EL (cell line): ENCODE measurements around the gene POLE.

Experiments used
- DNase-seq: peaks from one replicate; pipeline ENCODE4 v3.0.0-alpha.2; 2016

The POLE gene

DNA sequence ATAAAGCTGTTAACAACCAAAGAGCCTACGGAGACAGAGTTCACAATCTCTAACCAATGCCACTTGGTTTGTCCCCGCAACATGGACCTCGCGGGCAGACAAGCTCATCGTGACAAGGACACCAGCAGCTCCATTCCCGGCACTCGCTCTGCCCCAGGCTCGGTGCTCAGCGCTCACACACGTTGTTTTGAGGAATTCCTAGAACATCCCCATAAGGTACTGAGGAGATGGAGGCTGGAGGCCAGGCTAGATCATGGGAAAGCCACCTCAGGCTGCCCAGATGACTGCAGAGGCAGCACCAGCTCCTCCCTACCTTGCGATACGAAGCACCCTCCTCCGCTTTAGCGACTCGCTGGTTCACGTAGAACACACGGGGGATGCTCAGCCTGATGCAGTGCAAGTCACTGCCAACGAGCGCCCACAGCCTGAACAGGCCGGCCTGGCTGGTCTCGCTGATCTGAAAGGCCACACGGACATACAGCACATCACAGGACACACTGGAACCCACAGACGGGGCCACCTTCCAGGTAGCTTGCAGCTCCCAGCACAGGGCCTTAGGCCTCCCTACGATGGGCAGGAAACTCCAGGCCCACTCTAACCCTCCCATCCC, 38.4 kb downstream of the POLE start:
- DNase-seq: no peak

DNA sequence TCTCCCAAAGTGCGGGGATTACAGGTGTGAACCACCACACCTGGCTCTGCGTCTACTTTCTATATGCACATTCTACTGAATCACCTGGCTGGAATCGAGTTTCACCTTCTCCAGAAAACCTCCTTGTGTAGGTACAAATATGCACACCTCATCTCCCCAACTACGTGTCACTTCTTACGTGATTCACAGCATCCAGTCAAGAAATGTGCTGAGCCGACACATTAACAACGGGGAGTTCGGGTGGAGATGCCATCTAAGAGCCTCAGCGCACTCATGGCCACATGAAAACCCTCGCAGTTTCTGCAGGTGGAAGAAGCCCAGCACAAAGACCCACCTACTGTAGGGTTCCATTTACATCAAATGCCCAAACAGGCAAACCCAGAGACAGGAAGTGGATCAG, 39.3 kb downstream of the POLE start:
- DNase-seq: no peak

DNA sequence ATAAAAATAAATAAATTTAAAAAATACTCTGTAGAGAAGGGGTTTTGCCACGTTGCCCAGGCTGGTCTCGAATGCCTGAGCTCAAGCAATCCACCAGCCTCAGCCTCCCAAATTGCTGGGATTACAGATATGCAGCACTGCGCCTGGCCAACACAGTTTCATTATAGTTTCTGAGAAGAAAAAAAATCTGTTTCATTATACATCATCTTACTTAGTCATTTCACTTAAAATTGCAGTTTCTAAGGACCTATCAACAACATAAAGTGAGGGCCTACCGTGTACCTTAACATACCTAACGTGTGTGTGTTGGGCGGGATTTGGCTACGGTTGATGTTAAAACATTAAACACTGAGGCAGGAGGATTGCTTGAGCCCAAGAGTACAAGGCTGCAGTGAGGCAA, 40.3 kb downstream of the POLE start:
- DNase-seq: no peak

DNA sequence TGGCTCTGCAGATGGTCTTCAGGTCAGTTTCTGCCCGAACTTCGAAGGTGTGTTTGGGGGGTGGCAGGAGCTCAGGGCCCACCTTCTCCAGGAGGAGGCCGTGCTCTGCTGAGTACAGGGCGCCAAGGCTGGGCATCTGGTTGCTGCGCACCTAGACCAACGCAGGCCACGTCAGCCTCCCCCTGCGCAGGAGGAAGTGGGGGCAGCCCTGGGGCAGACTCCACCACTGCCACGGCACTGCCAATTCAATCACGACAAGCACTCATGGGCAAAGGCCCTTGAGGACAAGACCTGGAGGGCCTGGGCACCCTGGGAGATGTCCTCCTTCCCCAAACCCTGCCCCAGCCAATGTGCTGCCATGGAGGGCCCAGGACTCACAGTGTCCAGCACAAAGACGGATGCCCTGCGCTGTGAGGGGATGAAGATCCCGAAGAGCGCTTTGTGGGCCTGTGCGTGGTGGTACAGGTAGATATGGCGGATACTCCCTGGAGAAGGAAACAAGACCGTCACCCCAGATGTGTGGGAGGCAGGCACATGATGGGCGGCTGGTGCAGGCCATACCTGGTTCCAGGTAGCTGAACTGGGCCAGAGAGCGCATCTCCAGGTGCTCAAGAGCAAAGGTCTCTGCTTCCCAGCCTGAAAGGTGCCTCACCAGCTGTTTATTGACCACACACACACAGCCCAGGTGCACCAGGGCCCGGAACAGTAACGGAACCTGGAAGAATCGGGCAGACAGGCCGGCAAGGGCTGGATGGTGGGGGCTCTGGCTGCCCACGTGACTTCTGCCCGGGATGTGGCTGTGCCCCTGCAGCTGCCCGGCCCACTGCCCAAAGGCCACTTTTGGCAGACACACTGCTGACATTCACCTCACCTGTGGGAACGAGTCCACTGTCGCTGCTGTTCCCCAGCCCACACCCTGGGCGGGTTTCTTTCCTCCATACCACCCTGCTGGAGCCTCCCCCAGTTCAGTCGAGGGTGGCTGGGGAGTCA, 44.0 kb downstream of the POLE start:
- no peak for DNase-seq

DNA sequence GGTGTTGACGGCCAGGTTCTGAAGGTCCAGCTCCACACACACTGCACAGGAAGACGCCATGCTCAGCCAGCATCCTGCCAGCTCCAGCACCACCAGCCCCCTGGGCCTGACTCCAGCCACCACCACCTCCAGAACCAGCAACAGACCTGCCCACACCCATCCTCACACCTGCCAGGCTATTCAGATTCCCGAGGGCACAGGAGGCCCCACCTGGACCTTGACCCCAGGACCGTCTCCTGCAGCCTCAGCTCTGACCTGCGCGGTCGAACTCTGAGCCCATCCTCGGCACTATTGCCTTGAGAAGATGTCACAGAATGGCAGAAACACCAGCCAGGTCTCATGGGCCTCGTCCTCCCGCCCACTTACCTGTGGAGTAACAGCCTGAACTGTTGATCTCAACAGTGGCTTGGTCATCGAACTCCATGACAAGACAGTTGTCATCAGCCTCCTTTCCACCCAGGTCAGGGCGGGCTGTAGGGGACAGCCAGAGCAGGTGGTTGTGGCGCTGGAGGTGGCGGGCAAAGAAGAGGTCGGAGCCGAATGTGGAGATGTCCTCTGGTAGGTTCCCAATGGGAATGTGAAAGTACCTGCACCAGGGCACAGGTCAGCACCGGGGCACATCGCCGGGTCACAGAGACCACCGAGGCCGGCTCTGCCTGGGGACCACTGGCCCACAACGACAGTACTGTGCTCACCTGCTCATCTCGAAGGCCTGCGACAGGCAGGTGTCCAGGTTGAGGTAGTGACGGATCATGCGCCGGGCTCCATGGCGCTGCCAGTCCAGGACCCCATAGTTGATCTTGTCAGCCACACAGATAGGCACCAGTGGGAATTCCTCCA, 45.1 kb downstream of the POLE start:
- DNase-seq: no peak

DNA sequence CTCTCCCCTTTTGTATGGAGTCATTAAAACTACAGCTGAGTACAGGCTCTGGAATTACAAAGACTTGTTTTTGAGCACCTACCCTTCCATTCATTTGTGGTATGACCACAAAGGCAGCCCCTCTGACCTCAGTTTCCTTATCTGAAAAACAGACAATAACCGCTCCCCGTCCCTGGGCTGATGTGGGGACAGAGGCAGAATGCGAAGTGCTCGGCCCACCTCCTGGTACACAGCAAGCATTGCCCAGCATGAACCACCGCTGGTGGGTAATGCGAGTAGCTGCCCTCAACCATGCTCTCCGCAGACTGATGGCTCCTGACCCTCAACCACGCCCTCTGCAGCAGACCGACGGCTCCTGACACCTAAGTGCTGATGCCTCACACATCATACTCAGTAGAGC, 46.2 kb downstream of the POLE start:
- no peak for DNase-seq

DNA sequence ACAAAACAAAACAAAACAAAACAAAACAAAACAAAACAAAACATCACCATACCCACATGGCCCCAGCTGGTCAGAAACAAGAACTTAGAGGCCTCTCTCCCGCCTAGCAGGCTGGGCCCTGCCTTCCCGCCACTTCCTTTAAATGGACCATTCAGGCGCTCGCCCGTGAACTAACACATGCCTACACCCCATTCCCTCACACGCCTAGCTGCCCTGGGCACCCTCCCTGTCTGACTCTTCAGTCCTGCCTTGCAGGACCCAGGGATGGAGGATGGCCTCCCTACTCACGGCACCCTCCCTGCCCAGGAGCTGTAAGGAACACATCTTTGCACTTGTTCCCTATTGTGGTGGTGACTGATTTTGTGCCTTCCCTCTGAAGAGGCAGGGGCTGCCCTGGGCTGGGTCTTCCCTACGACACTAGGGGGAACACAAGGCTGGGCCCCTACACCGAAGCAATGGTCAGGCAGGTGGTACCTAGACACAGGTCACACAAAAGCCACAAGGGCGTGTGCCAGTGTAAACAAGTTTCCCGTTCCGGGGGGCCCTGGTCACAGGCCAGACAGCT, 47.1 kb downstream of the POLE start:
- DNase-seq: no peak

DNA sequence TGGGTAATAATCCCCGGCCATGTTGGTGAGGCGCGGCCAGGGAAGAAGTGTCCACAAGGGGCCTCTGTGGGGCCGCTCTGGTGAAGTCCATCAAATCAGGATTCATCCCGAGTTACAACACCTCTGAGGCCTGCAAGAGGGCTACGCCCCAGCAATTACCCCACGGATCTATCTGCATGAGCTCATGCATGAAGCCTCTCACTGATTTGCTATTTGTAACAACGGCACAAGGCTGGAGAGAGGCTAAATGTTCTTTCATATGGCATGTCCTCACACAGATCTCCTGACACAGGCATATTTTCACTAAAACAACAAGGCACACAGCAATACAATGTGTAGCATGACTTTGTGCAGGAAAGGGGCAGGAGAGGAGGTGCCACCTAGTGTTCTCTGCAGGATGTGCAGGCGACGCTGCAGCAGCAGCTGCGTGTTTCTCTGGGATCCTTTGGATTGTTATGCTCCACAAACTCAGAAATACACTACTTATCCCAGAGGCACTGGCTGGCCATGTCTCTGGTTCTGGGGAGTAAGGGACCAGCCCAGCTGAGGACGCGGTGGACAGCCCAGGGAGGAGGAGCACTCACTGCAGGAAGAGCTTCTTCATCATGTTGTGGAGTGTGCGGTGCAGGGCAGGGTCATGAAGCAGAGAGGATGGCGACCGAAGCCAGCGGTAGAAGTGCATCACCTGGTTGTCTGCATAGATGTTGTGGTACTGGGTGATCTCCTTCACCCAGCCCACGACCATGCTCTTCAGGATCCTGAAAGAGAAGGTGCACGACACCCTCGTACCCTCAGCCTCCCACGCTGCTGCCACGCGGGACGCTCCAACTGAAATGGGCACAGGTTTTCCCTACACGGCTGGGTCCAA, 48.4 kb downstream of the POLE start:
- peak; percentile 27 for DNase-seq

DNA sequence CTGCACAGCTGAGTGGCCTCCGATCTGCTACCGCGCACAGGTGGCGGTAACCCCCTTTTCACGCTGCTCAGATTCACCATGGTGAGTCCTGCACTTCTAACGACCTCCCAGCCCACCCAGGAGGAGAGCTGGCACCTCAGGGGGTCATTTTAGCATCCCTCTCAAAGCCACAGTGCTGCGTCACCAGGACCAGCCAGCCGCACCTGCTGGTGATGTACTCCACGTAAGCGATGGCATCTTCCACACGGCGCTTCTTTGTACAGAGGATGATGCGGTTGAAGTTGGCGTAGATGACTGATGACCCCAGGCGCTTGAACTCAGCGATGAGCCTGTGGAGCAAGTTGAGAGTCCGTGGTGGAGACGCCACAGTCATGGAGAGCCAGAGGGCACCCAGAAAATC, 49.3 kb downstream of the POLE start:
- DNase-seq: no peak

DNA sequence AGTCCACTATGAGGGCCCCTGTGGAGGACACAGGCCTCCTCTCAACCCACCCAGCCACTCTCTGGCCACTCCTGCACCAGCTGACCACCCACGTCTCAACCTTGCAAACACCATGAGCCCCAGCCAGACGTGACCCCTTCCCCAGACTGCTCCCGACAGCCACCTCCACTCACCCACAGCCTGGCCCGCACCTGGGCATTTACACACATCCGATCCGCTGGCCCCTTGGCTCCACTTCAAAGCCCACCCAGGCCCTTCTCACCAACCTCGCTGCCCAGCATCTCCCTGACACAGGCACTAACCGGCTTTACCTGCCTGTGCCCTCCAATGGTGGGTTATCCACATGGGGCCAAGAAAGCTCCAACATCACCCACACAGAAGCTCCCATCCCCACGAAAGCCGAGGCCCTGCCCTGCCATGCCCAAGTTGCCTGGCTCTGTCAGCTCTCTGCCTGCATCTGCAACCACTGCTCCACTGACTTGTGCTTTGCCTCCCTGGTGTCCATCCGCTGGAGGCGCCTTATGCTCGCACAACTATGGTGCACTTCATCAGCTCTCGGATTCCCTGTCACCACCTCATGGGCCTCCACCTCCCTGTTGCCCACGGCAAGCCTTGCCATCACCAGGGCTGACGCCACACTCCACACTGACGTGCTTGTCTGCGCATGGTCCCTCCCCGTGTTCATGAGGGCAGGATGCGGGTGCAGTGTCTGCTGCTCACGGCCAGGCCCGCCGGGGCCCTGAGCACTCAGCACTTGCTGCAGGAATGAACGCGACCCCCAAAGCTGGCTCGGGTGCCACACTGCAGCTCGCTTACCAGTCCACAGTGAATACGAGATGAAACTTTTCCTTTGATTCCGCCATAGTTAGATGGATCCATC, 51.8 kb downstream of the POLE start:
- DNase-seq: no peak

DNA sequence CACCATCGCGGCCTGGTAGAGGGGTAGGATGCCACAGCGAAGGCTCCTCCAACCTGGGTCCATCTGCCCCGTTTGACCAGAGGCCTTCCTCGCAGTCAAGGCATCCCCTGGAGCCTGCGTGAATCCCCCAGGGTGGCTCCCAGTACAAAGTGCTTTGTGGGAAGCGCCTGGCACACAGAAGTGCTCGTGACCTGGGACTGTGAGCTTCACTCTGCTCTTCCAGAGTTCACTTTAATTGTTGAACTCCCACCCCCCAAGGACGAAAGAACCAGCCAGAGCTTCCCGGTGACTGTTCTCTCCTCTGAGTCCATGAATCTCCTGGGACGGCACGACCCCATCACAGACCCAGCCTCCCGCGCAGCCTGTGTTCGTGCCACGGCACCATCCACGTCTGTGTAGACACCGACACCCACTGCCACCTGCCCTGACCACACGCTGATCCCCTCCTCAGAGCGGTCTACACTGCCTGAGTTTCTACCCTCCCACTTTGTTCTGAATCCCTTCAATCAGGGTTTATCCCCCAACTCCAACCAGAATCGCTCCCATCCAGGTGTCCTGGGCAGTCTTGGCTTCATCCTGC, 52.6 kb downstream of the POLE start:
- no peak for DNase-seq

DNA sequence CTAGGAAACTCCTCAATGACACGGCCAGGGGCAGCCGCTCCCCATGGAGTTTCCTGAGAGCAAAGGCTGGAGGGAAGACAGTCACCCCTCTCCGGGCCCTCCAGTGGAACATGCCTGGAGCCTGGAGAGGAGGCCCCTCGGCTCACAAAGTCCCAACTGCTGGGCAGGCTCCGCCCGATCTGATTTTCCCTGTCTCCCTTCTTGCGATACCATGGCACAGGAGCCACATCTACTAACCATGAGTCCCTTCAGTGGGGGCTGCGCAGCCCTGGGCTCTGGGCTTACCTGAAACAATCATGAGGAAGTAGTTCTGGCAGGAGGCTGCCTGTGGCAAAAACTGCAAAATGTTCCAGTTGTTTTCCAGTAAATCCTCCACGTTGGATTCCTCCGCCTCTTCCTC, 53.2 kb downstream of the POLE start:
- no peak for DNase-seq

DNA sequence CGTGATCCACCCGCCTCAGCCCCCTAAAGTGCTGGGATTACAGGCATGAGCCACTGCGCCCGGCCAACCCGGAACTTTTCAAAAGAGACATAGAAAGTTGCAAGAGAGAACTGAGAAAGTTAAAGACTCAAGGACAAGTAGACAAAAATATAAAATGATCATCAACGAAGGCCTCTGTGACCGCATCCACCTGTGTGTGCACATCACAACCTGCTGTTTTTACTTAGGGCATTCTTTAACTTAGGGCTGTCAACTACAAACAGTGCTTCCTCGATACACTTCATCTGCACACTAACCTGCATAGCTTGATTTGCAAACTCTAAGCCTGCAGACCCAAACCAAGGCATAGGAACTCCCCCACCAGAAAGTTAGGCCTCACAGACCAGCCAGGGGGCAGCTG, 53.7 kb downstream of the POLE start:
- DNase-seq: no peak

DNA sequence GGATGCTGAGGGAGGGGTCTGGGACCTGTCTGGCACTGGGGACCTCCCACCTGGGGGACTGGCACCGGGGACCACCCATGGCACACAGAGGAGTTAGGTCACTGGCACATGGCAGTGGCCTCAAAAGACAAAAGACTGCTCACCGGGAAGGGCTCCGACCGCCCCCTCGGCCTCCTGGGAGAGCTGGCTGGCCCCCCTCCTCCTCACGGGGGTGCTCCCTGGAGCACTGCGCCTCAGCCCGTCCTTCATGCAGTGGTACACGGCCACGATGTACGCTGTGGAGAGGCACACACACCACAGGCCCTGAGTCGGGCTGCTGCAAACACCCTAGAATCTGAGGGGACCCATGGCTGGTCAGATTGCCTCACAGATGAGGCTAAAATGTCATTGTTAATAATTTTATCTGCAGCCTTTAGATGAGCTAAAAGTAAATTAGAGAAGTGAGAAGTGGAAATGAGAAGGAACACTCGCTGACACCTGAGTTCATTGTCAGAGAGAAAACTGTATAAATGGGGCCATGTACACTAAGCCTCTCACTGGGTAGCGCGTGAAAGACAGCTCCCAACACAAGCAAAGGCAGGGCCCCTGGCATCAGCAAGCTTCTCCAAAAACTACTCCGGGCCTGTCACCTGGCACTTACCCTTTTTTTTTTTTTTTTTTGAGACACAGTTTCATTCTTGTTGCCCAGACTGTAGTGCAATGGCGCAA, 54.5 kb downstream of the POLE start:
- no peak for DNase-seq

DNA sequence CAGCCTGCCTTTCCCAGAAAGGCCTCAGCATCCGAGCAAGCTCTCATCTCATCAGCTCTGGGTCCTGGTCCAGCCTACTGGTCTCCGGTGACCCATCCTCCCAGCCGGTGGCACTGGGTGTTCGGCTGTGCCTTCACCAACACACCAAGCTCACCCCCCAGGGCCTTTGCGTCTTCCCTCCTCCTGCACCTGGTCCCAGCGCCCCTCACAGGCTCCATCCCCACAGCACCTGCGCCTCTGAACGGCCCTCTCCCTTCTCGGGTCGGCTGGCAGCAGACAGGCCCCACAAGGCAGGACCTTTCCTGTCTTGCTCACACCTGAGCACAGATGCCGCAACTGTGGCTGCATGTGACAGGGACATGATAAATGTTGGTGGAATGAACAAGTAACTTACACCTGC, 55.5 kb downstream of the POLE start:
- DNase-seq: no peak

DNA sequence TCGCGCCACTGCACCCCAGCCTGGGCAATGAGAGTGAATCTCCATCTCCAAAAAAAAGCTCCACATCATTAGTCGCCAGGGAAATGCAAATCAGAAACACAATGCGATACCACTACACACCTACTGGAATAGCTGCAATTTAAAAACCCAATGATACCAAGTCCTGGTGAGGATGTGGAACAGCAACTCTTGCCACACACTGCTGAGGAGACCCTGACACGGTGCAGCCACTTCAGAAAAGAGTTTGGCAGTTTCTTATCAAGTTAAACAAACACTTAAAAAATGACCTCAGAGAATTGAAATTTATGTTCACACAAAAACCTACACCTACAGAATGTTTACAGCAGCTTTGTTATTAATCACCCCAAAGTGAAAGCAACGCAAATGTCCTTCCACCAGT, 56.5 kb downstream of the POLE start:
- no peak for DNase-seq

DNA sequence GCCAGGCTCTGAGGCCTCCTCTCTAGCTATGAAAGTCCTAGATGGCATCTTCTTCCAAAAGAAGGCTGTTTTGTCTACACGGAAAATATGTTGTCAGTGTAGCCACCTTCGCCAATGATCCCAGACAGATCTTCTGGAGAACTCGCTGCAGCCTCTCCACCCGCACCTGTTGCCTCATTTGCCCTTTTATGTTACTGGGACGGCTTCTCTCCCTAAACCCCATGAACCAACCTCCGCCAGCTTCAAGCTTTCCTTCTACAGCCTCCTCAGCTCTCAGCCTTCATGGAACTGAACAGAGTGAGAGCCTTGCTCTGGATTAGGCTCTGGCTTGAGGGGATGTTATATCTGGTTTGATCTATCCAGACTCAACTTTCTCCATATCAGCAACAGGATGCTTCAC, 57.8 kb downstream of the POLE start:
- DNase-seq: no peak

DNA sequence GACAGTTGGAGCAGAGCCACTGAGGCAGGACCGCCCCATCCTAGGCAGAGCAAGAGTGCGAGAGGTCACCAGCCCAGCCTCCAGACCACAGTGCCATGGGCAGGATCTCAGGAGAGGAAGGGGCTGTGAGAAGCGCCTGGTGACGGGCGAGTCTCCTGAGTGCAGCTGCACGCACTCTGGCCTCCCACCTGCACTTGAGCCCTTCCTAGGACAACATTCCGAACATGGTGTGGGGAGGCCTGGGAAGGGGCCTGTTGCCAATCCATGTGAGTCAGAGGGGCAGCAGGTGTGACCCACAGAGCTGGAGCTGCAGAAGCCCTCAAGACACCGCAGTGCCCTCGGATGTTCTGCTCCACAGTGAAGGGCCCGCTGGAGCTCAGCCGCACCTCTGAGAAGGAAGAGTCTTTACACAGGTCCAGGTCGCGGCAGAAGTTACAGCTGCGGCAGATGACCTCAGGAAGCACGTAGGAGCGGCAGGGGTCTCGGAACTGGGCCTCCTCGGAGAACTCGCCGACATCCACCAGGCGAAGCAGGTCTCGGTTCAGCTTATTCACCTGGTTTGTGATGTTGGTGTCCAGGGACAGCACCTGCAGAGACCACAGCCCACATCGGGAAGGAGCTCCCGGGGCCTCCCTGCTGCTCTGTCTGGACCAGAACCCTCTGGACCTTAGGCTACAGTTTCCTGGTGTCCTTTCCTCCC, 61.3 kb downstream of the POLE start:
- no peak for DNase-seq

DNA sequence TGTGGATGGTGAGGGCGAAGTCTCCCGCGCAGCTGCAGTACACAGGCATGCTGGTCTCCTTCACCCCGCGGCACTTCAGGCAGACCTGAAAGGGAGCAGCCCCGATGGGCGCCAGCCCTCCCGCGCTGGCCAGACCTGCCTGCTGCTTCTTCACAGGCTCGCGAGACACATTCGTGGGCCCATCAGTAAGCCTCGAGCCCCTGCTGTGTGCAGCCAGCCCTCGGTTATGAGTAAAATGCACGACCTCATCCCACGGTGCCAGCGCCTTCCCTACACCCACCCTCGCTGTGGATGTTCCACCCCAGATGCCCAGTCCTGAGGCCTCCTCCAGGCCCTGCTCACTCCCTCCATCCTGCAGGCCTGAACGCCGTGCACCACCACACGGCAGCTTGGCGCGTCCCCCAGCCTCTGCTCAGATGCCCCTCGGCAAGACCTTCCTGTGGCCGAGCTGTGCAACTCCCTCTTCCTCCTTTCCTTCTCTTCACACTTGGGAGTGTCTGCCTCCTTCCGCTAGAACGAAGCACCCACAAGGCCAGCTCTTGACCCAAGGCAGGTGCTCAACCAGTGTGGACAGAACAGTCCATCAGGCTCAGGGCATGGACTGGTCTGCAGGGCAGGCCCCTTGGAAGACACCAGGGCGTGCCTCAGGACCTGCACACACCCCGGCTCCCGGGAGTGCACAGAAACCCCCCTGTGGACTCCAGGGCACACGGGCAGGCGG, 62.1 kb downstream of the POLE start:
- no peak for DNase-seq
